Measurements from ENCODE around the gene CHP1.

- TF ChIP-seq CTCF (IDR thresholded peaks at IDR 0.05 in 8 of 11, conservative IDR thresholded peaks at IDR 0.05 in 3 of 11) (no peak), POLR2AphosphoS5 (IDR thresholded peaks at IDR 0.05) (no peak)
Observed at GRCh38 chr15:41203395-41203794, 27.7 kb upstream of the CHP1 start.
